ENCODE measurements around the gene ASH1L. TPM values are rescaled to one million over a fixed set of nuclear protein-coding genes. Genes with fewer than 3 reads are reported as not detected.

ASH1L gene
- total RNA-seq, 1 donor, result 44.8 TPM

- no peak for DNase-seq (ENCODE audit: low read depth)
- H3K4me3 ChIP-seq (ENCODE audit: low read depth, low read length), result no peak overlapping the region
- no peak for TF ChIP-seq CTCF (IDR thresholded peaks at IDR 0.05; ENCODE audit: insufficient read depth, low read length)
These were observed 234.6 kb downstream of the ASH1L start for GRCh38 chr1:155327981-155328380.

- no peak overlapping the region for H3K4me3 ChIP-seq (ENCODE audit: low read depth, low read length)
- DNase-seq (ENCODE audit: low read depth), result no peak
- TF ChIP-seq CTCF (IDR thresholded peaks at IDR 0.05; ENCODE audit: insufficient read depth, low read length), result no peak
These were observed 236.0 kb downstream of the ASH1L start for GRCh38 chr1:155326631-155327037.

GRCh38 chr1:155326020-155326526, 236.5 kb downstream of the ASH1L start:
- peak overlapping the region; percentile 9 for H3K4me3 ChIP-seq (ENCODE audit: low read depth, low read length)
- DNase-seq (ENCODE audit: low read depth), result no peak
- no peak for TF ChIP-seq CTCF (IDR thresholded peaks at IDR 0.05; ENCODE audit: insufficient read depth, low read length)

GRCh38 chr1:155325603-155325893, 237.1 kb downstream of the ASH1L start:
- no peak for DNase-seq (ENCODE audit: low read depth)

GRCh38 chr1:155324717-155325602, 237.6 kb downstream of the ASH1L start:
- DNase-seq (ENCODE audit: low read depth), result peak; percentile 24
- peak overlapping the region; percentile 93 for H3K4me3 ChIP-seq (ENCODE audit: low read depth, low read length)
- TF ChIP-seq CTCF (IDR thresholded peaks at IDR 0.05; ENCODE audit: insufficient read depth, low read length), result peak; percentile 53

More at GRCh38 chr1:155325603-155325893, 237.1 kb downstream of the ASH1L start:
- TF ChIP-seq CTCF (IDR thresholded peaks at IDR 0.05; ENCODE audit: insufficient read depth, low read length), result no peak
- H3K4me3 ChIP-seq (ENCODE audit: low read depth, low read length), result peak overlapping the region; percentile 93

GRCh38 chr1:155324037-155324716, 238.4 kb downstream of the ASH1L start:
- peak; percentile 96 for DNase-seq (ENCODE audit: low read depth)
- TF ChIP-seq CTCF (IDR thresholded peaks at IDR 0.05; ENCODE audit: insufficient read depth, low read length), result no peak
- H3K4me3 ChIP-seq (ENCODE audit: low read depth, low read length), result peak overlapping the region; percentile 93

All from fibroblast of the aortic adventitia (primary cell).